ENCODE results near the gene DYNLL1. TPM values are rescaled to one million over a fixed set of nuclear protein-coding genes. Genes with fewer than 3 reads are reported as not detected.
A peak's percentile ranks its signal among the peaks of the same experiment; 100 is the strongest.
"Not testable (repeated sequence)": the region's sequence is repeated elsewhere in the genome, so short reads cannot be mapped to it uniquely, and the experiment has no call there.

Gene DYNLL1
- total RNA-seq, 1 donor from 2014 or later: 393 TPM

DNA sequence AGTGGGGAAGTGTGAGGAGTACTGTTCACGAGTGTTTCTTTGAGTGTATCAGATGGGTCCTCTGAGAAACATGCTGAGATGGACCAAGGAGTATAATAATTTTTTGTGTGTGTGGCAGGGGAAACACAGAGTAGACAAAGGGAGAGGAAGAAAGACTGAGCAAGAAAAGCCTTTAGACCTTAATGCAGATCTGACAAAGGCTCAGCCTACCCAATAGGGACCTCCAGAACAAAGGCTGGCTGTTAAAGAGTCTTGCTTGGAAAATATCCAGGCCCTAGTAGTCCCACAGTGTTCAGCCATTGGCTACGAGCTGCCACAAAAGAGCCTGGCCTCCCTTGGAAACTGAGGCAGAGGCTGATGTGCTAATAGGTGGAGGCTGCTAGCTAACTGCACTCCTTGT, 19.6 kb downstream of the DYNLL1 start:
- DNase-seq (ENCODE audit: low spot score): no peak

DNA sequence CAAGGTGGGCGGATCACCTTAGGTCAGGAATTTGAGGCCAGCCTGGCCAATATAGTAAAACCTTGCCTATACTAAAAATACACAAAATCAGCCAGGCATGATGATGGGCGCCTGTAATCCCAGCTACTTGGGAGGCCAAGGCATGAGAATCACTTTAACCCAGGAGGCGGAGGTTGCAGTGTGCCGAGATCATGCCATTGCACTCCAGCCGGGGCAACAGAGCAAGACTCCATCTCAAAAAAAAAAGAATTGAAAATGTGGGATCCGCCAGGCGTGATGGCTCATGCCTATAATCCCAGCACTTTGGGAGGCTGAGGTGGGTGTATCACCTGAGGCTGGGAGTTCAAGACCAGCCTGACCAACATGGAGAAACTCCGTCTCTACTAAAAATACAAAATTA, 23.4 kb downstream of the DYNLL1 start:
- not testable (repeated sequence) for DNase-seq (ENCODE audit: low spot score)

- no peak for DNase-seq (ENCODE audit: low spot score)
Observed at GRCh38 chr12:120522568-120522967, 26.7 kb downstream of the DYNLL1 start.

DNA sequence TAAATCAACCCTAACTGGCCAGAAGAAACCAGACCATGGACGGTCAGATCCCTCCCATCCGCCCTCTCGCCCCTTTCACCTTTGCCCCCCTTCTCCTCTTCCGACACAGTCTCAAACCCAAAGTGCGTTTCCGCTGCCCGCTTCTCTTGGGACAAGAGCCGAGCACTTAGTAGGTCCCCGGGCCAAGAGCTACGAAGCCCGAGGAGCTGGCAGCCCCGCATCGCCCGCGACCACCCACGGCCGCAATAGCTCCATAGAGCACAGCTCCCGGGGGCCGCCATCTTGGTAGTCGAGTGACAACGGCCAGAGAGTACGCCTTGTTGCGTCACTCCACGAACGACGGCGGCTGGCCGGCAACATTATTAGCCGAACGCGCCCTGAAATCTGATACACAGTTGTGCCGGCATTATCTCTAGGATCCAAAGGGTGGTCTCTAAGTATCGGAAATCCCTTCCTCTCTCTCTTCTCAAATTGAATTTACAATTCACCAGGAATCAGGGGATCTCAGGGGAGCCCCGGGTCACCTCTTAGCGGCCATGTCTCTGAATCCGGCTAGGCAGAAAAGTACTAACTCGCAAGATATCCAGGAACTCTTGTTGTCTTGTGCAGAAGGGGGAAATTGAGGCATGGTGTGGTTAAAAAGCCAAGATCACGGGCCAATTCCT, 33.1 kb downstream of the DYNLL1 start, which contains the start of gene COQ5:
COQ5 (minus strand) TSS at position 298 of the 665 bp plus-strand sequence; CDS start at position 281, 17 bp downstream.
- DNase-seq (ENCODE audit: low spot score): peak; percentile 92

DNA sequence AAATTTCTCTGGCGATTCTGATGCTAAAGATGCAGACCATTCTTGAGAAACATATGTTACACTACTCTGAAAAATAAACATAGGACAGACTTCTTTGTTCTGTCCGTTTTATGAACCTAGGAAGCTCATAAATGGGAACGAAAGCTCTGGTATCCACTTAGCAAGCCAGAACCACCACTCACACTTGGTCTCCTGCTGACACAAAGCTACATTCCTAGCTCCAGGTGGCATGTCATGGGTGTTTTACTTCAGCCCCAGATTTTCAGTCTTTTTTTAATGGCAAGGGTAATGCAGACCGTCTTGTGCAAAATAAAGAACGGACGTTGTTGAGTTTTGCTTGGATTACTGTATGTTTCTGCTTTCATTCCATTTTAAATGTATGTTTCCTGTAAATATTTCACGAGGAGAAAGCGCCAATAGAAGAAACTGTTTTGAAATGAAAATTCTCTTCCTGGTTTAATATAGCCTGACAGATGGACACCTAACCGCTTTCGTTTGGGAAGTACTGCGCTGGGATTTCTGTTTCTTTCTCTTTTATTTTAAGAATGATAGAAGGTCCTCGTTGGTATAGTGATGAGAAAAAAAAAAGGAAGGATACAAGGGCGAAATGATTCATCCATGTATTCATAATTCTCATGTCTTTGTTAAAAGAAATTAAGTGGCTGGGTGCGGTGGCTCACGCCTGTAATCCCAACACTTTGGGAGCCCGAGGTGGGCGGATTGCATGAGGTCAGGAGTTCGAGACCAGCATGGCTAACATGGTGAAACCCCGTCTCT, 33.9 kb downstream of the DYNLL1 start:
- DNase-seq (ENCODE audit: low spot score): no peak

DNA sequence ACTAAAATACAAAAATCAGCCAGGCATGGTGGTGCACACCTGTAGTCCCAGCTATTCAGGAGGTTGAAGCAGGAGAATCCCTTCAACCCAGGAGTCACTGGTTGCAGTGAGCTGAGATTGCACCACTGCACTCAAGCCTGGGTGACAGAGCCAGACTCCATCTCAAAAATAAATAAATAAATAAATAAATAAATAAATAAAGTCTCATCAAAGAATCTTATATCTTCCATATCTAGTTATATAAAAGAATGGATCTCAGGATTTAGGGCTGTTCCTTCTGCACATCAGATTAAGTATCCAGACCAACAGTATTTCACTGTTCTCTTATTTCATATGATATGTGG, 34.5 kb downstream of the DYNLL1 start:
- not testable (repeated sequence) for DNase-seq (ENCODE audit: low spot score)

- DNase-seq (ENCODE audit: low spot score): no peak
Observed at GRCh38 chr12:120532701-120533238, 36.9 kb downstream of the DYNLL1 start.

DNA sequence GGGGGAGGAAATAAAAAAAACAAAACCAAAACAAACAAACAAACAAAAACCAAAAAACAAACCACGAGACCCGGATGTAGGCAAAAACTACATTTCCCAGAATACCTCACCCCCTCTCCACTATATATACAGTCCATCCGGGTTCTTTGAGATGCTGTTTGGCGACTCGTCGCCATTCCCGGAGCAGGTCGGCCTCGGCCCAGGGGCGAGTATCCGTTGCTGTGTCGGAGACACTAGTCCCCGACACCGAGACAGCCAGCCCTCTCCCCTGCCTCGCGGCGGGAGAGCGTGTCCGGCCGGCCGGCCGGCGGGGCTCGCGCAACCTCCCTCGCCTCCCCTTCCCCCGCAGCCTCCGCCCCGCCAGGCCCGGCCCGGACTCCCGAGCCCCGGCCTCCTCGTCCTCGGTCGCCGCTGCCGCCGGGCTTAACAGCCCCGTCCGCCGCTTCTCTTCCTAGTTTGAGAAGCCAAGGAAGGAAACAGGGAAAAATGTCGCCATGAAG, 38.3 kb downstream of the DYNLL1 start, which contains the start of gene RNF10:
RNF10 (plus strand) TSS at position 154 of the 500 bp plus-strand sequence. CDS start 456 bp downstream, outside the sequence.
- DNase-seq (ENCODE audit: low spot score): peak; percentile 80

DNA sequence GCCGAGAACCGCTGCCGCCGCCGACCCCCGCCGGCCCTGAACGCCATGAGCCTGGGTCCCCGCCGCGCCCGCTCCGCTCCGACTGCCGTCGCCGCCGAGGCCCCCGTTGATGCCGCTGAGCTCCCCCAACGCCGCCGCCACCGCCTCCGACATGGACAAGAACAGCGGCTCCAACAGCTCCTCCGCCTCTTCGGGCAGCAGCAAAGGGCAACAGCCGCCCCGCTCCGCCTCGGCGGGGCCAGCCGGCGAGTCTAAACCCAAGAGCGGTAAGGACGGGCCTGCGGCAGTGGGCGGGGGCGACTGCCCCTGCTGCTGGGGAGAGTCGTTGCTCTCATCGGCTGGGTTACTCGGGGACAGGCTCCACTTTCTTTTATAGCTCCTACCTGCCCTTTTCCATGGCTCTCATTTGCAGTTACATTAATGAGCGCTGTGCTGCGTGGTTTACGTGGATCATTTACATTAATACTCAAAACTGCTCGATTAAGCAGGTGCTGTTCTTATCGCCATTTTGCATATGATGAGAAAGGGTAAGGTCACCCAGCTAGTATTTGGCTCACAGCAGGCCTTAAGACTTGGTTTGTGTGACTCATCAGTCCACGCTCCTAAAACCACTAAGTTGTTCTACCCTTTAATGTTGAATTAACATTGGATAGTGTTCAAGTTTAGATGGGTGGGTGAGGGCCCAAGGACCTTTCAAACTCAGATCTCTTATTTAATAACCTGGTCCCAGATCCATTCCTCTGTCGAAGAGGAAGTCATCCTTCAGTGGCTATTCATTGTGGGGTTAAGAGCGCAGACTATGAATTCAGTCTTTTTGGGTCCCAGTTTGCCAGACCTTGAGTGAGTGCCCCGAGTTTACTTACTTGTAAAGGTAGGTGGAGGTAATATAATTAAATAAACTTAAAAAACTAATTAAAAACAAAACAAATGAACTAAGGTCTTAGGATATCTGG, 39.1 kb downstream of the DYNLL1 start:
- no peak for DNase-seq (ENCODE audit: low spot score)

GRCh38 chr12:120536064-120536791, 40.3 kb downstream of the DYNLL1 start:
- DNase-seq (ENCODE audit: low spot score): no peak

GRCh38 chr12:120537856-120538220, 41.9 kb downstream of the DYNLL1 start:
- no peak for DNase-seq (ENCODE audit: low spot score)

GRCh38 chr12:120538281-120539156, 42.6 kb downstream of the DYNLL1 start:
- peak; percentile 63 for DNase-seq (ENCODE audit: low spot score)

- no peak for DNase-seq (ENCODE audit: low spot score)
Observed at GRCh38 chr12:120539303-120539702, 43.4 kb downstream of the DYNLL1 start.

DNA sequence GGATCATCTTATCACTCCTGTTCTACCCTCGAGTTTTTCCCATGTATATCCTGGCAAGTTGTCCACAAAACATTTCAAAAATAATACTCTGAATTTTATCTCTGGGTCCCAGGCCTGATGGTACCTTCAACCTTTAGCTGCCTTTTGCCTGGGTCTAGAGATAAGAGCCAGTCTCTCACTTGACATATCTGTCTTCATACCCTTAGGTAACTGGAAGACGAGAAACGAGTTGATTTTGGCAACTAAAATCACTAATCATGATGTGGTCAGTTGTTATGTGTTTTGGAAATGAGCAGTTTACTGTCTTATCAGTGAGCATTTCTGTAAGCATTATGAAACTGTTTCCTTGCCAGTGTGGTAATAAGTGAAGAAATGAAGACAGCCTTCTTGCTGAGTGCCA, 44.5 kb downstream of the DYNLL1 start:
- DNase-seq (ENCODE audit: low spot score): no peak

DNA sequence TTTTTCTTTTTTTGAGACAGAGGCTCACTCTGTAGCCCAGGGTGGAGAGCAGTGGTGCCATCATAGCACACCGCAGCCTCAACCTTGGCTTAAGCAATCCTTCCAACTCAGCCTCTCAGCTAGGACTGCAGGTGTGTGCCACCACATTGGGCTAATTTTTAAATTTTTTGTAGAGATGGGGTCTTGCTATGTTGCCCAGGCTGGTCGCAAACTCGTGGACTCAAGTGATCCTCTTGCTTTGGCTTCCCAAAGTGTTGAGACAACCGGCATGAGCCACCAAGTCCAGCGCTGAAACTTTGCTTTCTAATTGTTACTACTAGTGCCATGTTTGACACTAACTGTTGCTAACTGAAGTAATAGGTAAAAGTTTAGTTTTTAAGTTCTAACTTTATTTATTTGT, 46.3 kb downstream of the DYNLL1 start:
- no peak for DNase-seq (ENCODE audit: low spot score)

DNA sequence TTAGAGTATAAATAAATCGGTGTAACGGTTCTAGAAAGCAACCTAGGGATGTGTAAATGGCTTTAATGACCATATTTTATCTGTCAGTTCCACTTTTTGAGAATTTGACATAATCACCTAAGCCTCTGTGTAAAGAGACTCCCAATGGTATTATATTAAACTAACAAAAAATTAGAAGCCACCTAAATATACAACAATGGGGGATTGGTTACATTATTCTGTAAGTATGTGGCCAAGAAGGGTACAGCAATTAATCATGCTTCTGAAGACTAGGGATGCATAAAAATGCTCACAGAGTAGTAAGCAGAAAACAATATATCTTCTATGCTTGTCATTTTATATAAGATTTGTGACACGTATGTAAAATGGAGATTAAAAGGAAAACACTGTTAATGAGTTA, 48.8 kb downstream of the DYNLL1 start:
- no peak for DNase-seq (ENCODE audit: low spot score)

DNA sequence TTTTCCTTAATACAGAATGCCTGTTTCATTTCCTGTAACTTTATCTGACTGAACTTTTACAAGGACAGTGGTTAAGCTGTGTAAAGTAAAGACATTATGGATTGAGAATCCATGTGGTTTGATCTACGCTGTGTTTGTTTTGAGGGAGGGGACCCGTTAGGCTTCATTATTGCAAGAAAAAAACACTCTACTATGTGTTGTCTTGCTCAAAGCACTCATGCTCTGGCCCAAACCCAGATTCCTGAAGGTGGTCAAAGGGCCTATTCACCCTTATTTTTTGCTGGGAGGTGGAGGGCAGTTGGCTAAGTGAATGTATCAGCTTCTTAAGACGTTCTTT, 50.1 kb downstream of the DYNLL1 start:
- DNase-seq (ENCODE audit: low spot score): no peak
